Tibial nerve (tissue), 4 donors: ENCODE results near the gene ADAMTS17. TPM values are rescaled to one million over a fixed set of nuclear protein-coding genes. Genes with fewer than 3 reads are reported as not detected.

Source experiments
- DNase-seq, 2 donors: peaks; one replicate each; pipeline ENCODE4 v3.0.0-alpha.2; 2019; ENCODE audit warnings: low spot score in 2 of 2
- H3K27ac ChIP-seq, 4 donors: fragments of 200-600 bp; sonication (generic) in 3 of 4; one replicate each; pipeline ENCODE4 v1.5.1; 2017 to 2019; ENCODE audit warnings: mild to moderate bottlenecking in 1 of 4
- H3K27me3 ChIP-seq, 2 donors: fragments of 200-600 bp; sonication (generic) in 1 of 2; one replicate each; pipeline versions ENCODE4 v1.5.1 to v1.6.0; 2017 to 2019
- H3K36me3 ChIP-seq, 3 donors: fragments of 200-600 bp; sonication (generic); one replicate each; pipeline ENCODE4 v1.5.1; 2018 to 2019
- H3K4me1 ChIP-seq, 4 donors: fragments of 200-600 bp; sonication (generic) in 3 of 4; one replicate each; pipeline ENCODE4 v1.5.1; 2017 to 2019
- H3K4me3 ChIP-seq, 4 donors: fragments of 200-600 bp; sonication (generic) in 3 of 4; one replicate each; pipeline ENCODE4 v1.5.1; 2017 to 2019; ENCODE audit warnings: mild to moderate bottlenecking in 1 of 4, moderate library complexity in 1 of 4
- H3K9me3 ChIP-seq, 4 donors: fragments of 200-600 bp; sonication (generic) in 3 of 4; one replicate each; pipeline ENCODE4 v1.5.1; 2017 to 2019
- EP300 ChIP-seq, 2 donors: sonication (generic); formaldehyde crosslinking; IDR thresholded peaks; one replicate each; pipeline ENCODE4 v1.6.1; 2017; ENCODE audit warnings: antibody characterized with exemption in 2 of 2, mild to moderate bottlenecking in 1 of 2
- POLR2A ChIP-seq, 2 donors: fragments of 450-650 bp; IDR thresholded peaks; one replicate each; pipeline ENCODE4 v1.6.1; 2017; ENCODE audit warnings: antibody characterized with exemption in 2 of 2, mild to moderate bottlenecking in 2 of 2, moderate library complexity in 2 of 2
- WGBS, 2 donors: methylation state at CpG; one replicate each; pipeline ENCODE4 v1.1.5; 2018; 5-methylcytosine and 5-hydroxymethylcytosine counted together
- total RNA-seq, 4 donors: library from RNA; depleted of rRNA; stranded (reverse); fragments of >200 nt; gene quantifications; one replicate each; pipeline ENCODE4 v1.1.0, GENCODE V29; 2016
- TF ChIP-seq, protein P1 (sequence below), 5 experiments: fragments of 200-600 bp in 3 of 5; fragments of 450-650 bp in 2 of 5; sonication (generic) in 3 of 5; IDR thresholded peaks; one replicate each; pipeline ENCODE4 v1.5.1; 2016 to 2019; ENCODE audit warnings: antibody characterized with exemption in 5 of 5, mild to moderate bottlenecking in 3 of 5, moderate library complexity in 2 of 5

The ADAMTS17 gene
- total RNA-seq, 4 donors from 2014 or later, result 0.66 to 5.5 (median 3.7) TPM

DNA sequence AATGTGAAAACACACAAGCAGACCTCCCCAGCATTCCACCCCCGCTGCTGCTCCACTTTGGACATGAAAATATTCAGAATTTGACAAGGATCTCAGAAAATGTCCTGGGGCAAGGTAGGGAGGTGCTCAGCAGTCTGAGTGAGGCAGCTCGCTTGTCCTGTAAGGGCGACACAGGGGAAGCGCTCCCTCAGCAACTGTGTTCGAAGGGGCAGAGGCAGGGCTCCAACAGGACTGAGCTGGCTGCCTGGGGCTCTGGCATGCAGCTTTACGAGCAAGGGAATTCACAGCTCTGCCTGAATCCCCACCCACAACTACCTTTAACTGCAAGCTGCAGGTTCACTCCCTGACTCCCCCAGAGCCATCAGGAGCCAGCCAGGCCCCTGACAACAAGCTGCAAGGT, 321.6 kb downstream of the ADAMTS17 start:
- Histone ChIP-seq H3K4me3 (no peak overlapping the region), H3K27ac (peak overlapping the region in 1 of 4 donors; percentile 34), H3K27me3 (no peaks in the 10 kb centered on the region), H3K36me3 (no peaks in the 10 kb centered on the region), H3K4me1 (no peaks in the 10 kb centered on the region), H3K9me3 (no peaks in the 10 kb centered on the region)
- WGBS, 2 donors, result 56 to 64% methylated on average over 5 to 6 of the region's 6 CpGs
- TF ChIP-seq, protein P1, sequence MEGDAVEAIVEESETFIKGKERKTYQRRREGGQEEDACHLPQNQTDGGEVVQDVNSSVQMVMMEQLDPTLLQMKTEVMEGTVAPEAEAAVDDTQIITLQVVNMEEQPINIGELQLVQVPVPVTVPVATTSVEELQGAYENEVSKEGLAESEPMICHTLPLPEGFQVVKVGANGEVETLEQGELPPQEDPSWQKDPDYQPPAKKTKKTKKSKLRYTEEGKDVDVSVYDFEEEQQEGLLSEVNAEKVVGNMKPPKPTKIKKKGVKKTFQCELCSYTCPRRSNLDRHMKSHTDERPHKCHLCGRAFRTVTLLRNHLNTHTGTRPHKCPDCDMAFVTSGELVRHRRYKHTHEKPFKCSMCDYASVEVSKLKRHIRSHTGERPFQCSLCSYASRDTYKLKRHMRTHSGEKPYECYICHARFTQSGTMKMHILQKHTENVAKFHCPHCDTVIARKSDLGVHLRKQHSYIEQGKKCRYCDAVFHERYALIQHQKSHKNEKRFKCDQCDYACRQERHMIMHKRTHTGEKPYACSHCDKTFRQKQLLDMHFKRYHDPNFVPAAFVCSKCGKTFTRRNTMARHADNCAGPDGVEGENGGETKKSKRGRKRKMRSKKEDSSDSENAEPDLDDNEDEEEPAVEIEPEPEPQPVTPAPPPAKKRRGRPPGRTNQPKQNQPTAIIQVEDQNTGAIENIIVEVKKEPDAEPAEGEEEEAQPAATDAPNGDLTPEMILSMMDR (IDR thresholded peaks at IDR 0.05), result no peak
- TF ChIP-seq EP300 (IDR thresholded peaks at IDR 0.05) (no peak), POLR2A (IDR thresholded peaks at IDR 0.05) (no peak)
- no peak for DNase-seq

DNA sequence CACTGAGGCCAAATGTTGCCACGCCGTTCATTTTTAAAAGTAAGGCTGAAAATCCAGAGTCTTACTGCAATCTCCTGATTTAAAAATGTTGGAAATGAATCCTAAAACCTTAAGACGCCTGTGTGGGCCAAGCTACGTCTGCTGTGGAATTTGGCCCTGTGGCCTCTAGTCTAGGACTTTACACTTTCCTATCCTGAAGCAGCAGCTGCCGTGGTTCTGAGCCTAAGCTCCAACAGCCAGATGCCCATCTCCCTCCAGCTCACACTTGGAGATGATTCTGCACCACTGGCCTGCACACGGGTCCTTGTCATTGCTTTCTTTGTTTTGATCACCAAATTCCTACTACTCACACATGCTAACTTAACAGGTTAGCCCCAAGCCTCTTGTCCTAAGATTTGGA, 322.2 kb downstream of the ADAMTS17 start:
- Histone ChIP-seq H3K27me3 (no peaks in the 10 kb centered on the region), H3K27ac (no peak overlapping the region), H3K9me3 (no peaks in the 10 kb centered on the region), H3K36me3 (no peaks in the 10 kb centered on the region), H3K4me3 (no peak overlapping the region), H3K4me1 (no peaks in the 10 kb centered on the region)
- 51 to 60% methylated on average over 6 of the region's 6 CpGs for WGBS, 2 donors
- no peak for DNase-seq
- TF ChIP-seq, protein P1 (IDR thresholded peaks at IDR 0.05), result no peak
- TF ChIP-seq POLR2A (IDR thresholded peaks at IDR 0.05) (no peak), EP300 (IDR thresholded peaks at IDR 0.05) (no peak)

DNA sequence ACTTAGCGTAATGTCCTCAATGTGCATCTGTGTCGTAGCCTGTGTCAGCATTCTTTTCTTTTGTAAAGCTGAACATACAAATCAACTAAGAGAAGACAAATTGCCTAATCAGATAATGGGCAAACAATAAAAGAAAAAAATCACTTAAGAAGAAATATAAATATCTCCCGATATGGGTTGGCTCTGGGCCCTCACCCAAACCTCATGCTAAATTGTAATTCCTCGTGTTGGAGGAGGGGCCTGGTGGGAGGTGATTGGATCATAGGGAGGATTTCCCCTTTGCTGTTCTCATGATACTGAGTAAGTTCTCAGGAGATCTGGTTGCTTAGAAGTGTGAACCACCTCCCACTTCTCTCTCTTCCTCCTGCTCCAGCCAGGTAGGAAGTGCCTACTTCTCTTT, 323.6 kb downstream of the ADAMTS17 start:
- DNase-seq, result no peak
- H3K9me3 ChIP-seq, result no peaks in the 10 kb centered on the region
- H3K27me3 ChIP-seq, result no peaks in the 10 kb centered on the region
- TF ChIP-seq EP300 (IDR thresholded peaks at IDR 0.05), result no peak
- TF ChIP-seq, protein P1 (IDR thresholded peaks at IDR 0.05), result no peak
- WGBS, 2 donors, result 44 to 49% methylated on average over 4 of the region's 4 CpGs
- no peak overlapping the region for H3K27ac ChIP-seq
- no peak overlapping the region for H3K4me3 ChIP-seq
- H3K36me3 ChIP-seq, result no peaks in the 10 kb centered on the region
- H3K4me1 ChIP-seq, result no peaks in the 10 kb centered on the region

DNA sequence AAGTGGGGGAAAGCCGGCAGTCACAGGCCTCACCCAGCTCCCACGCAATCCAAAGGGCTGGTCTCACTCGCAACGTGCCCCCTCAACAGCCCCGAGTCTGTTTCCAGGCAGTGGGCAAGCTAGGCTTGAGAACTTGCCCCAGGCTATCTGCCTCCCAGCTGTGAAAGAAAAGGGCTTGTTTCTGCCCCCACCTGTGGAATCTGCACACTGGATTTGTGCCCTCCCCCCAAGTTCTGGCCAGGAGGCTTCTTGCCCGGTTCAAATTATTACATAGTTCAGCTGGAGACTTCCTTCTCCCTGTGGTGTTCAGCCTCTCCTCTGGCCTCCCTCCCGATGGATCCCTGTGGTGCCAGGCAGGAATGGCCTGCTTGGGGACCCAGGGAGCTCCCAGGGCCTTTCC, 324.6 kb downstream of the ADAMTS17 start:
- H3K4me3 ChIP-seq, result no peak overlapping the region
- DNase-seq, result no peak
- no peaks in the 10 kb centered on the region for H3K27me3 ChIP-seq
- WGBS, 2 donors, result 82 to 89% methylated on average over 7 of the region's 7 CpGs
- H3K4me1 ChIP-seq, result no peaks in the 10 kb centered on the region
- TF ChIP-seq POLR2A (IDR thresholded peaks at IDR 0.05), result no peak
- TF ChIP-seq, protein P1 (IDR thresholded peaks at IDR 0.05), result no peak
- TF ChIP-seq EP300 (IDR thresholded peaks at IDR 0.05), result no peak
- H3K9me3 ChIP-seq, result no peaks in the 10 kb centered on the region
- H3K36me3 ChIP-seq, result no peaks in the 10 kb centered on the region
- no peak overlapping the region for H3K27ac ChIP-seq

DNA sequence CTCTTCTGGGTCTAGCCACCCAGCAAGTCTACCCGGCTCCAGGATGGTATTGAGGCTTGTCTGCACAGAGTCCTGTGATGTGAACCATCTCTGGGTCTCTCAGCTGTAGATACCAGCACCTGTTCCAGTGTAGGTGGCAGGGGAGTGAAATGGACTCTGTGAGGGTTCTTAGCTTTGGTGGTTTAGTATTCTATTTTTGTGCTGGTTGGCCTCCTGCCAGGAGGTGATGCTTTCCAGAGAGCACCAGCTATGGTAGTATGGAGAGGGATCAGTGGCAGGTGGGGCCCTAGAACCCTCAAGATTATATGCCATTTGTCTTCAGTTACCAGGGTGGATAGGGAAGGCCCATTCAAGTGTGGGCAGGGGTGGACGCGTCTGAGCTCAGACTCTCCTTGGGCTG, 325.1 kb downstream of the ADAMTS17 start:
- Histone ChIP-seq H3K4me3 (no peak overlapping the region), H3K27me3 (no peaks in the 10 kb centered on the region), H3K9me3 (no peaks in the 10 kb centered on the region), H3K4me1 (no peaks in the 10 kb centered on the region), H3K36me3 (no peaks in the 10 kb centered on the region), H3K27ac (no peak overlapping the region)
- 95 to 100% methylated on average over 3 of the region's 3 CpGs for WGBS, 2 donors
- no peak for DNase-seq
- no peak for TF ChIP-seq EP300 (IDR thresholded peaks at IDR 0.05)
- TF ChIP-seq POLR2A (IDR thresholded peaks at IDR 0.05), result no peak
- TF ChIP-seq, protein P1 (IDR thresholded peaks at IDR 0.05), result no peak
